Measurements from ENCODE around the gene MGMT.

DNA sequence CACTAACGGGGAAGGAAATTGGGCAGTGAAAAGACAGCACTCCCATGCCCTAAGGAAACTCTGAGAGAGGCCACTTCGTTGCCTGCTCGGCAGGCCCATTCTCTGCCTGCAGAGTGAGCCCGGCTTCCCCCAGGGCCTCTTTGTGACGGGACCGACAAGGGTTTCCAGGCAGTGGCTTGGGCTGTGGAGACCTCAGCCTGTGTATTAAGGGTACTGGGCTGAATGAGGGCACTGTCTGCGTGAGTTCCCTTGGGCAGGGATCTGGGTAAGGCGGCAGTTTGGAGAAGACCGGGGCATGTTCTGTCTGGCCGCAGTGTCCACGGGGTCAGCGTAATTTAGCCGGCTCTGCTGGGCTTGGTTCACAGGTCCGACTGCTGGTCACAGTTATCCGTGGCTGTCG, 237.2 kb downstream of the MGMT start:
- TF ChIP-seq POLR2A (IDR thresholded peaks at IDR 0.05; ENCODE audit: low read depth, low read length) = no peak
- TF ChIP-seq, protein P1, sequence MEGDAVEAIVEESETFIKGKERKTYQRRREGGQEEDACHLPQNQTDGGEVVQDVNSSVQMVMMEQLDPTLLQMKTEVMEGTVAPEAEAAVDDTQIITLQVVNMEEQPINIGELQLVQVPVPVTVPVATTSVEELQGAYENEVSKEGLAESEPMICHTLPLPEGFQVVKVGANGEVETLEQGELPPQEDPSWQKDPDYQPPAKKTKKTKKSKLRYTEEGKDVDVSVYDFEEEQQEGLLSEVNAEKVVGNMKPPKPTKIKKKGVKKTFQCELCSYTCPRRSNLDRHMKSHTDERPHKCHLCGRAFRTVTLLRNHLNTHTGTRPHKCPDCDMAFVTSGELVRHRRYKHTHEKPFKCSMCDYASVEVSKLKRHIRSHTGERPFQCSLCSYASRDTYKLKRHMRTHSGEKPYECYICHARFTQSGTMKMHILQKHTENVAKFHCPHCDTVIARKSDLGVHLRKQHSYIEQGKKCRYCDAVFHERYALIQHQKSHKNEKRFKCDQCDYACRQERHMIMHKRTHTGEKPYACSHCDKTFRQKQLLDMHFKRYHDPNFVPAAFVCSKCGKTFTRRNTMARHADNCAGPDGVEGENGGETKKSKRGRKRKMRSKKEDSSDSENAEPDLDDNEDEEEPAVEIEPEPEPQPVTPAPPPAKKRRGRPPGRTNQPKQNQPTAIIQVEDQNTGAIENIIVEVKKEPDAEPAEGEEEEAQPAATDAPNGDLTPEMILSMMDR (IDR thresholded peaks at IDR 0.05; ENCODE audit: extremely low read depth in 1 of 2, insufficient read depth in 1 of 2, low read depth in 1 of 2, low read length in 2 of 2) = no peak
- TF ChIP-seq, protein P2, sequence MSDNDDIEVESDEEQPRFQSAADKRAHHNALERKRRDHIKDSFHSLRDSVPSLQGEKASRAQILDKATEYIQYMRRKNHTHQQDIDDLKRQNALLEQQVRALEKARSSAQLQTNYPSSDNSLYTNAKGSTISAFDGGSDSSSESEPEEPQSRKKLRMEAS (IDR thresholded peaks at IDR 0.05; ENCODE audit: insufficient read depth, insufficient read length) = no peak
